GM23338 (cell line): ENCODE data around the gene ZNF273. TPM values are rescaled to one million over a fixed set of nuclear protein-coding genes. Genes with fewer than 3 reads are reported as not detected.

Experiments
- ATAC-seq: fragments of 200-7000 bp; cut with Tn5 transposase; 3 replicates; pipeline ENCODE4 v1.9.1; 2020
- DNase-seq: peaks from one replicate; pipeline ENCODE4 v3.0.0-alpha.2; 2015; ENCODE audit warnings: low spot score
- H2AFZ ChIP-seq: fragments of 200-600 bp; sonication (generic); 2 replicates; pipeline ENCODE4 v1.8.0; 2016; ENCODE audit warnings: antibody characterized with exemption, mild to moderate bottlenecking, moderate library complexity
- H3F3A ChIP-seq: fragments of 200-600 bp; sonication (generic); replicated peaks from 2 replicates; pipeline ENCODE4 v1.8.0; 2017; ENCODE audit warnings: antibody characterized with exemption, mixed run types, low read depth
- H3K27ac ChIP-seq: fragments of 200-600 bp; sonication (generic); 2 replicates; pipeline ENCODE4 v1.6.1; 2016; ENCODE audit warnings: low read depth
- H3K27me3 ChIP-seq: fragments of 200-600 bp; sonication (generic); 2 replicates; pipeline ENCODE4 v1.8.0; 2016; ENCODE audit warnings: mild to moderate bottlenecking, mixed run types, moderate library complexity; ENCODE audit not compliant: insufficient read depth
- H3K36me3 ChIP-seq: fragments of 200-600 bp; sonication (generic); 2 replicates; pipeline ENCODE4 v1.8.0; 2016; ENCODE audit warnings: mild to moderate bottlenecking; ENCODE audit not compliant: insufficient read depth
- H3K4me1 ChIP-seq: fragments of 200-600 bp; sonication (generic); 2 replicates; pipeline ENCODE4 v1.8.0; 2016; ENCODE audit warnings: mild to moderate bottlenecking, moderate library complexity; ENCODE audit not compliant: insufficient read depth
- H3K4me2 ChIP-seq: fragments of 200-600 bp; sonication (generic); 2 replicates; pipeline ENCODE4 v1.7.1; 2017; ENCODE audit warnings: mixed run types
- H3K4me3 ChIP-seq: fragments of 200-600 bp; sonication (generic); 2 replicates; pipeline ENCODE4 v1.6.1; 2016; ENCODE audit warnings: mixed run types
- H3K79me2 ChIP-seq: fragments of 200-600 bp; sonication (generic); replicated peaks from 2 replicates; pipeline ENCODE4 v1.8.0; 2017; ENCODE audit warnings: mild to moderate bottlenecking; ENCODE audit not compliant: insufficient read depth
- H3K9me2 ChIP-seq: fragments of 200-600 bp; sonication (generic); 2 replicates; pipeline ENCODE4 v1.8.0; 2017; ENCODE audit not compliant: insufficient read depth
- H4K20me1 ChIP-seq: fragments of 200-600 bp; sonication (generic); replicated peaks from 2 replicates; pipeline ENCODE4 v1.8.0; 2017; ENCODE audit warnings: mild to moderate bottlenecking; ENCODE audit not compliant: insufficient read depth
- H3K27ac Mint-ChIP-seq: 2 replicates; pipeline ENCODE4 v1.8.0; 2020; ENCODE audit warnings: inconsistent platforms, mild to moderate bottlenecking, moderate library complexity, mixed read lengths
- H3K27me3 Mint-ChIP-seq: 3 replicates; pipeline ENCODE4 v1.8.0; 2022; ENCODE audit warnings: low read depth, mild to moderate bottlenecking, moderate library complexity, mixed read lengths, inconsistent platforms; ENCODE audit not compliant: insufficient read depth, poor library complexity
- H3K36me3 Mint-ChIP-seq: 3 replicates; pipeline ENCODE4 v1.8.0; 2021; ENCODE audit warnings: low read depth, mild to moderate bottlenecking, inconsistent platforms, moderate library complexity, mixed read lengths
- H3K4me1 Mint-ChIP-seq: 3 replicates; pipeline ENCODE4 v1.8.0; 2020; ENCODE audit warnings: mild to moderate bottlenecking, inconsistent platforms, mixed read lengths
- H3K4me3 Mint-ChIP-seq: 3 replicates; pipeline ENCODE4 v1.8.0; 2021; ENCODE audit warnings: moderate library complexity, mild to moderate bottlenecking, inconsistent platforms, mixed read lengths
- H3K9me3 Mint-ChIP-seq: 3 replicates; pipeline ENCODE4 v1.8.0; 2020; ENCODE audit warnings: moderate library complexity, mild to moderate bottlenecking, inconsistent platforms, mixed read lengths
- CREB1 ChIP-seq: fragments of 250-450 bp; sonication (Bioruptor Pico); IDR thresholded peaks from 2 replicates; pipeline ENCODE4 v1.5.0; 2020; ENCODE audit warnings: low read depth, mild to moderate bottlenecking, moderate library complexity
- CTCF ChIP-seq, 2 experiments: fragments of 200-600 bp in 1 of 2; sonication (generic) in 1 of 2; conservative IDR thresholded peaks; 2 replicates each; pipeline versions ENCODE4 v1.5.1 to v1.6.1; 2016 to 2017; ENCODE audit warnings: antibody characterized with exemption in 2 of 2, low read depth in 2 of 2, mild to moderate bottlenecking in 2 of 2, moderate library complexity in 1 of 2
- EZH2 ChIP-seq: fragments of 200-600 bp; sonication (generic); IDR thresholded peaks from one replicate; pipeline ENCODE4 v1.8.0; 2017; ENCODE audit warnings: antibody characterized with exemption, mild to moderate bottlenecking, low read depth; ENCODE audit not compliant: unreplicated experiment
- EZH2phosphoT487 ChIP-seq: fragments of 200-600 bp; sonication (generic); IDR thresholded peaks from one replicate; pipeline ENCODE4 v1.8.1; 2018; ENCODE audit warnings: antibody characterized with exemption; ENCODE audit not compliant: unreplicated experiment
- JUNB ChIP-seq: IDR thresholded peaks from one replicate; pipeline ENCODE4 v1.6.1; 2016; ENCODE audit warnings: antibody characterized with exemption; ENCODE audit not compliant: unreplicated experiment
- NANOG ChIP-seq: IDR thresholded peaks from 2 replicates; pipeline ENCODE4 v1.6.1; 2016; ENCODE audit warnings: antibody characterized with exemption, borderline replicate concordance
- POLR2AphosphoS5 ChIP-seq: IDR thresholded peaks from 2 replicates; pipeline ENCODE4 v1.6.1; 2016; ENCODE audit warnings: antibody characterized with exemption, low read depth
- STAT1 ChIP-seq: IDR thresholded peaks from one replicate; pipeline ENCODE4 v1.6.1; 2016; ENCODE audit warnings: antibody characterized with exemption; ENCODE audit not compliant: unreplicated experiment
- ZNF114 ChIP-seq: fragments of 250-450 bp; sonication (Bioruptor Pico); IDR thresholded peaks from 2 replicates; pipeline ENCODE4 v1.5.0; 2020; ENCODE audit warnings: mild to moderate bottlenecking, moderate library complexity
- ZNF331 ChIP-seq: fragments of 250-450 bp; sonication (Bioruptor Pico); IDR thresholded peaks from 2 replicates; pipeline ENCODE4 v1.5.0; 2020; ENCODE audit warnings: low read depth, mild to moderate bottlenecking, moderate library complexity
- ZNF462 ChIP-seq: fragments of 250-450 bp; sonication (Bioruptor Pico); IDR thresholded peaks from 2 replicates; pipeline ENCODE4 v1.5.0; 2020; ENCODE audit warnings: mild to moderate bottlenecking, moderate library complexity
- polyA plus RNA-seq: library from polyadenylated mRNA; unstranded; fragments of >200 nt; fragmentation: Nextera tagmentation; extraction: Ambion mirVana; gene quantifications from 2 replicates; pipeline ENCODE4 v1.2.1, GENCODE V29; 2016
- total RNA-seq: library from RNA; depleted of rRNA; stranded (reverse); fragments of >200 nt; shearing (Covaris generic); gene quantifications from 2 replicates; pipeline ENCODE4 v1.2.3, GENCODE V29; 2014
- TF ChIP-seq, protein P1 (sequence below): IDR thresholded peaks from 2 replicates; pipeline ENCODE4 v1.6.1; 2016; ENCODE audit warnings: antibody characterized with exemption
- TF ChIP-seq, protein P2 (sequence below): IDR thresholded peaks from one replicate; pipeline ENCODE4 v1.6.1; 2018; ENCODE audit warnings: antibody characterized with exemption; ENCODE audit not compliant: unreplicated experiment

ZNF273 gene
- total and polyA plus RNA-seq, 2 experiments from 2014 or later = 16.4 to 34.3 TPM

GRCh38 chr7:64853679-64854078, 49.4 kb upstream of the ZNF273 start:
- Histone ChIP-seq H2AFZ (no peak overlapping the region), H3K4me2 (no peak overlapping the region), H3K4me1 (no peaks in the 10 kb centered on the region), H4K20me1 (no peaks in the 10 kb centered on the region), H3K9me2 (no peaks in the 10 kb centered on the region), H3K27me3 (no peaks in the 10 kb centered on the region), H3K79me2 (no peaks in the 10 kb centered on the region), H3F3A (no peaks in the 10 kb centered on the region), H3K36me3 (no peaks in the 10 kb centered on the region), H3K4me3 (no peak overlapping the region), H3K27ac (no peak overlapping the region)
- ATAC-seq (no peak), DNase-seq (no peak)
- H3K36me3 Mint-ChIP-seq = no peaks in the 10 kb centered on the region
- H3K4me3 Mint-ChIP-seq = no peak overlapping the region
- no peaks in the 10 kb centered on the region for H3K9me3 Mint-ChIP-seq
- peaks cover 9% of the 10 kb centered on the region for H3K4me1 Mint-ChIP-seq
- no peak overlapping the region for H3K27ac Mint-ChIP-seq
- peaks cover 5% of the 10 kb centered on the region for H3K27me3 Mint-ChIP-seq
- TF ChIP-seq CTCF (conservative IDR thresholded peaks at IDR 0.05; ENCODE audit: low read depth in 2 of 2) (no peak), NANOG (no peak), CREB1 (CRISPR knock-in tag) (no peak), STAT1 (no peak), JUNB (no peak), ZNF331 (CRISPR knock-in tag) (no peak), ZNF114 (CRISPR knock-in tag) (no peak), EZH2phosphoT487 (no peak), ZNF462 (no peak), POLR2AphosphoS5 (no peak), EZH2 (no peak)
- TF ChIP-seq, protein P1, sequence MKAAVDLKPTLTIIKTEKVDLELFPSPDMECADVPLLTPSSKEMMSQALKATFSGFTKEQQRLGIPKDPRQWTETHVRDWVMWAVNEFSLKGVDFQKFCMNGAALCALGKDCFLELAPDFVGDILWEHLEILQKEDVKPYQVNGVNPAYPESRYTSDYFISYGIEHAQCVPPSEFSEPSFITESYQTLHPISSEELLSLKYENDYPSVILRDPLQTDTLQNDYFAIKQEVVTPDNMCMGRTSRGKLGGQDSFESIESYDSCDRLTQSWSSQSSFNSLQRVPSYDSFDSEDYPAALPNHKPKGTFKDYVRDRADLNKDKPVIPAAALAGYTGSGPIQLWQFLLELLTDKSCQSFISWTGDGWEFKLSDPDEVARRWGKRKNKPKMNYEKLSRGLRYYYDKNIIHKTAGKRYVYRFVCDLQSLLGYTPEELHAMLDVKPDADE = no peak
- TF ChIP-seq, protein P2, sequence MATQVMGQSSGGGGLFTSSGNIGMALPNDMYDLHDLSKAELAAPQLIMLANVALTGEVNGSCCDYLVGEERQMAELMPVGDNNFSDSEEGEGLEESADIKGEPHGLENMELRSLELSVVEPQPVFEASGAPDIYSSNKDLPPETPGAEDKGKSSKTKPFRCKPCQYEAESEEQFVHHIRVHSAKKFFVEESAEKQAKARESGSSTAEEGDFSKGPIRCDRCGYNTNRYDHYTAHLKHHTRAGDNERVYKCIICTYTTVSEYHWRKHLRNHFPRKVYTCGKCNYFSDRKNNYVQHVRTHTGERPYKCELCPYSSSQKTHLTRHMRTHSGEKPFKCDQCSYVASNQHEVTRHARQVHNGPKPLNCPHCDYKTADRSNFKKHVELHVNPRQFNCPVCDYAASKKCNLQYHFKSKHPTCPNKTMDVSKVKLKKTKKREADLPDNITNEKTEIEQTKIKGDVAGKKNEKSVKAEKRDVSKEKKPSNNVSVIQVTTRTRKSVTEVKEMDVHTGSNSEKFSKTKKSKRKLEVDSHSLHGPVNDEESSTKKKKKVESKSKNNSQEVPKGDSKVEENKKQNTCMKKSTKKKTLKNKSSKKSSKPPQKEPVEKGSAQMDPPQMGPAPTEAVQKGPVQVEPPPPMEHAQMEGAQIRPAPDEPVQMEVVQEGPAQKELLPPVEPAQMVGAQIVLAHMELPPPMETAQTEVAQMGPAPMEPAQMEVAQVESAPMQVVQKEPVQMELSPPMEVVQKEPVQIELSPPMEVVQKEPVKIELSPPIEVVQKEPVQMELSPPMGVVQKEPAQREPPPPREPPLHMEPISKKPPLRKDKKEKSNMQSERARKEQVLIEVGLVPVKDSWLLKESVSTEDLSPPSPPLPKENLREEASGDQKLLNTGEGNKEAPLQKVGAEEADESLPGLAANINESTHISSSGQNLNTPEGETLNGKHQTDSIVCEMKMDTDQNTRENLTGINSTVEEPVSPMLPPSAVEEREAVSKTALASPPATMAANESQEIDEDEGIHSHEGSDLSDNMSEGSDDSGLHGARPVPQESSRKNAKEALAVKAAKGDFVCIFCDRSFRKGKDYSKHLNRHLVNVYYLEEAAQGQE = no peak
